ENCODE results near the gene LPAR6.

The LPAR6 gene

GRCh38 chr13:48369988-48370387 is 42.9 kb downstream of the LPAR6 start:
- no peak for TF ChIP-seq TARDBP (IDR thresholded peaks at IDR 0.05)
- no peak for TF ChIP-seq LEF1 (IDR thresholded peaks at IDR 0.05; ENCODE audit: borderline replicate concordance)
- no peak for TF ChIP-seq FOXM1 (IDR thresholded peaks at IDR 0.05; ENCODE audit: borderline replicate concordance)
- TF ChIP-seq NFRKB (IDR thresholded peaks at IDR 0.05) = no peak
- no peak for TF ChIP-seq PKNOX1 (IDR thresholded peaks at IDR 0.05)
- no peak for TF ChIP-seq FOXA1 (IDR thresholded peaks at IDR 0.05)
- no peak for TF ChIP-seq SP1 (IDR thresholded peaks at IDR 0.05)
- TF ChIP-seq SUZ12 (IDR thresholded peaks at IDR 0.05) = no peak
- ChIA-PET CTCF (no interaction called here), POLR2A (no interaction called here)
- DNase-seq (ENCODE audit: extremely low spot score) = no peak

Data from HEK293T (cell line).